Measurements from ENCODE around the gene MT1A.
A peak's percentile ranks its signal among the peaks of the same experiment; 100 is the strongest.

MT1A gene

GRCh38 chr16:56637814-56638750 lies at the start of gene MT1A:
Gene MT1A (plus strand): TSS chr16:56638666. CDS start chr16:56638739, 73 bp downstream.
- Histone ChIP-seq H3K4me1 (no peaks in the 10 kb centered on the region), H3K4me3 (no peak within 1 kb of the TSS), H3K27me3 (ENCODE audit: low read depth) (no peaks in the 10 kb centered on the region), H3K9me3 (no peaks in the 10 kb centered on the region), H3K36me3 (replicated peaks) (no peaks in the 10 kb centered on the region)
- no peak for DNase-seq (ENCODE audit: low spot score in 2 of 2)
- in situ Hi-C loops (cut with MboI; ENCODE audit: low sequenced_read_pairs): no loop called here

GRCh38 chr16:56588781-56589140 lies 49.7 kb upstream of the MT1A start:
- Histone ChIP-seq H3K36me3 (replicated peaks) (no peaks in the 10 kb centered on the region), H3K27me3 (ENCODE audit: low read depth) (peaks cover 2% of the 10 kb centered on the region; the same call in 1 of the 2 replicates), H3K4me1 (no peaks in the 10 kb centered on the region), H3K9me3 (no peaks in the 10 kb centered on the region), H3K4me3 (no peak overlapping the region)
- in situ Hi-C loops (cut with MboI; ENCODE audit: low sequenced_read_pairs): loop anchor here (10.0 kb wide), 1 partner anchor 116 kb away; no protein-coding TSS in a partner anchor
- no peak for DNase-seq (ENCODE audit: low spot score in 2 of 2)

GRCh38 chr16:56589141-56590039 lies 49.1 kb upstream of the MT1A start, which contains the start of gene MT3:
Gene MT3 (plus strand): TSS chr16:56589528. CDS start chr16:56589591, 63 bp downstream.
- Histone ChIP-seq H3K9me3 (no peaks in the 10 kb centered on the region), H3K27me3 (ENCODE audit: low read depth) (no peaks in the 10 kb centered on the region), H3K36me3 (replicated peaks) (no peaks in the 10 kb centered on the region), H3K4me3 (no peak within 1 kb of the TSS), H3K4me1 (no peaks in the 10 kb centered on the region)
- no peak for DNase-seq (ENCODE audit: low spot score in 2 of 2)
- in situ Hi-C loops (cut with MboI; ENCODE audit: low sequenced_read_pairs): loop anchor here (10.0 kb wide), 1 partner anchor 115 kb away; no protein-coding TSS in a partner anchor

GRCh38 chr16:56591377-56592060 lies 46.9 kb upstream of the MT1A start:
- no peak overlapping the region for H3K4me3 ChIP-seq
- no peaks in the 10 kb centered on the region for H3K4me1 ChIP-seq
- in situ Hi-C loops (cut with MboI; ENCODE audit: low sequenced_read_pairs): no loop called here
- H3K36me3 ChIP-seq (replicated peaks): no peaks in the 10 kb centered on the region
- DNase-seq (ENCODE audit: low spot score in 2 of 2): no peak
- H3K9me3 ChIP-seq: no peaks in the 10 kb centered on the region
- no peaks in the 10 kb centered on the region for H3K27me3 ChIP-seq (ENCODE audit: low read depth)

GRCh38 chr16:56593573-56594291 lies 44.7 kb upstream of the MT1A start:
- no peak overlapping the region for H3K4me3 ChIP-seq
- no peaks in the 10 kb centered on the region for H3K36me3 ChIP-seq (replicated peaks)
- no peaks in the 10 kb centered on the region; the same call in 1 of the 2 replicates for H3K9me3 ChIP-seq
- in situ Hi-C loops (cut with MboI; ENCODE audit: low sequenced_read_pairs): no loop called here
- peaks cover 2% of the 10 kb centered on the region; the same call in 1 of the 2 replicates for H3K4me1 ChIP-seq
- H3K27me3 ChIP-seq (ENCODE audit: low read depth): no peaks in the 10 kb centered on the region
- no peak for DNase-seq (ENCODE audit: low spot score in 2 of 2)

DNA sequence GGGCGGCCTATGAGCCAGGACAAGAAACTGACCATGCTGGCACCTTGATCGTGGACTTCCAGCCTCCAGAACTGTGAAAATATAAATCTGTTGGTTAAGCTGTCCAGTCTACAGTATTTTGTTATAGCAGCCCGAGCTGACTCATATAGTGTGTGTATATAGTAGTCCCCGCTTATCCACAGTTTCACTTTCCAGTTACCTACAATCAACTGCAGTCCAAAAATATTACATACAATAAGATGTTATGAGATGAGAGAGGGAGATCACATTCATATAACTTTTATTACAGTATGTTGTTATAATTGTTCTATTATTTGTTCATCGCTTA lies 44.2 kb upstream of the MT1A start:
- Histone ChIP-seq H3K36me3 (replicated peaks) (no peaks in the 10 kb centered on the region), H3K4me3 (no peak overlapping the region), H3K4me1 (peaks cover 2% of the 10 kb centered on the region; the same call in 1 of the 2 replicates), H3K9me3 (no peaks in the 10 kb centered on the region; the same call in 1 of the 2 replicates), H3K27me3 (ENCODE audit: low read depth) (no peaks in the 10 kb centered on the region)
- in situ Hi-C loops (cut with MboI; ENCODE audit: low sequenced_read_pairs): no loop called here
- DNase-seq (ENCODE audit: low spot score in 2 of 2): no peak

DNA sequence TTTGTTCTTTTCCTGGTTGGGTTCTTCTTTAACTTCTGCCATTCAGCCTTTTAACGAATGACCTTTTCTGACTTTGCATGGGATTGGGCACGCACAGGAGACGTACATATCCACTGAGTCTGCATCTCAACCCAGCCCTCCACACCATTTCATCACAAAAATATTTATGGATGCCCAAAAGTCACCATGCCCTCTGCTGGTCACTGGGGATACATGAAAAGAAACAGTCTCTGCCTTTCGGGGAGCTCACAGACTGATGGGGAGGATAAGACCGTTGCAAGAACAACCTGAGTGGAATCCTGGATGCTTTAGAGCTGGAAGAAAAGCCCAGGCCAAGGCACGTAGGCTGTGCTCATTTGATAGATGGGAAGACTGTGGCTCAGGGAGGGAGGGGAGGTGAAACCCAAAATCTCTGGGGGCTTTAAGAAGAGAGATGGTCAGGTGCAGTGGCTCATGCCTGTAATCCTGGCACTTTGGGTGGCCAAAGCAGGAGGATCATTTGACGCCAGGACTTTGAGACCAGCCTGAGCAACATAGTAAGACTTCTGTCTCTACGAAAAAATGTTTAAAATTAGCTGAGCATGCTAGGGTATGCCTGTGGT lies 38.0 kb upstream of the MT1A start:
- H3K4me1 ChIP-seq: peaks cover 4% of the 10 kb centered on the region; the same call in 1 of the 2 replicates
- in situ Hi-C loops (cut with MboI; ENCODE audit: low sequenced_read_pairs): no loop called here
- no peaks in the 10 kb centered on the region; the same call in 1 of the 2 replicates for H3K9me3 ChIP-seq
- H3K4me3 ChIP-seq: no peak overlapping the region
- H3K27me3 ChIP-seq (ENCODE audit: low read depth): no peaks in the 10 kb centered on the region
- no peaks in the 10 kb centered on the region for H3K36me3 ChIP-seq (replicated peaks)
- peak; percentile 41 to 61 for DNase-seq (ENCODE audit: low spot score in 2 of 2)

GRCh38 chr16:56601325-56601724 lies 37.1 kb upstream of the MT1A start:
- Histone ChIP-seq H3K27me3 (ENCODE audit: low read depth) (no peaks in the 10 kb centered on the region), H3K4me3 (no peak overlapping the region), H3K4me1 (peaks cover 4% of the 10 kb centered on the region; the same call in 1 of the 2 replicates), H3K9me3 (no peaks in the 10 kb centered on the region; the same call in 1 of the 2 replicates), H3K36me3 (replicated peaks) (no peaks in the 10 kb centered on the region)
- no peak for DNase-seq (ENCODE audit: low spot score in 2 of 2)
- in situ Hi-C loops (cut with MboI; ENCODE audit: low sequenced_read_pairs): no loop called here

- Histone ChIP-seq H3K9me3 (no peaks in the 10 kb centered on the region), H3K36me3 (replicated peaks) (no peaks in the 10 kb centered on the region), H3K27me3 (ENCODE audit: low read depth) (no peaks in the 10 kb centered on the region), H3K4me3 (no peak overlapping the region), H3K4me1 (peaks cover 7% of the 10 kb centered on the region)
- in situ Hi-C loops (cut with MboI; ENCODE audit: low sequenced_read_pairs): no loop called here
- peak; percentile 32 to 67 for DNase-seq (ENCODE audit: low spot score in 2 of 2)
Measured at GRCh38 chr16:56603589-56603988, 34.9 kb upstream of the MT1A start.

GRCh38 chr16:56604966-56605365 lies 33.5 kb upstream of the MT1A start:
- no peak for DNase-seq (ENCODE audit: low spot score in 2 of 2)
- H3K36me3 ChIP-seq (replicated peaks): no peaks in the 10 kb centered on the region
- H3K4me3 ChIP-seq: no peak overlapping the region
- in situ Hi-C loops (cut with MboI; ENCODE audit: low sequenced_read_pairs): no loop called here
- H3K27me3 ChIP-seq (ENCODE audit: low read depth): no peaks in the 10 kb centered on the region
- no peaks in the 10 kb centered on the region for H3K9me3 ChIP-seq
- H3K4me1 ChIP-seq: peaks cover 12% of the 10 kb centered on the region

DNA sequence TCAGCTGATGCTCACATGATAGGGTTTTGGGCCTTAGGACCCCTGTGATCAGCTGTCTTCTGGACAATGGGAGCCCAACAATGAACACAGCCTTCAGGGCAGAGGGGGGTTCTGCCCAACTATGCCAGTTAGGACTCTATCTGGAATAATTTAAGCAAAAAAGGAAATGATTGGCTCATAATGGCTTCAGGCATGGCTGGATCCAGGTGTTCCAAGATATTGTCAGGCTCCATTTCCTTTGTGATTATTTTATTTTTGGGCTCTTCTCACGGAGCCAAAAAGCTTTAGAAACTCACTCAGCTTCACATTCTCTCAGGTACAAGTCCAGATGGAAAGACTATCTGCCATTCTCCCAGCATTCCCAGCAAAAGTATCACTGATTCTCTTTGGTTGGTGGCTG lies 33.0 kb upstream of the MT1A start:
- Histone ChIP-seq H3K27me3 (ENCODE audit: low read depth) (no peaks in the 10 kb centered on the region), H3K36me3 (replicated peaks) (no peaks in the 10 kb centered on the region), H3K4me3 (no peak overlapping the region), H3K4me1 (peaks cover 15% of the 10 kb centered on the region), H3K9me3 (no peaks in the 10 kb centered on the region)
- no peak for DNase-seq (ENCODE audit: low spot score in 2 of 2)
- in situ Hi-C loops (cut with MboI; ENCODE audit: low sequenced_read_pairs): no loop called here

DNA sequence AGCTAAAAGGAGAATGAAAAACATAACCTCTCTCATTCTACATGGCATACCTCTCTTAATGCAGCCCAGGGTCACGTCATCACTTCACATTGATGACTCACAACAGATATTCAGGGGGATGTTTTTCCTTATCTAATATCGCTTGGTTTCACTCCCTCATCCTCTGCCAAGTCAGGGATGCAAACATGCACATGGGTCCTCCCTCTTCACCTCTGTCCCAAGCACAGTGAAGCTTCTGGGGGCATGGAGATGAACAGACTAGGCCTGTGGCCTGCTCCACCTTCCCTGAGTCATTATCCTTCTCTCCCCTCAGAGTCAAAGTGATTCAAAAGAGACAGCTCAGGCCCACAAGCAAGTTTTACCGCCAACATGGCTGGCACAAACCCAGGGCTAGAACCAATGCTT lies 32.4 kb upstream of the MT1A start:
- no peak overlapping the region for H3K4me3 ChIP-seq
- in situ Hi-C loops (cut with MboI; ENCODE audit: low sequenced_read_pairs): no loop called here
- no peak for DNase-seq (ENCODE audit: low spot score in 2 of 2)
- peaks cover 18% of the 10 kb centered on the region for H3K4me1 ChIP-seq
- no peaks in the 10 kb centered on the region for H3K27me3 ChIP-seq (ENCODE audit: low read depth)
- H3K36me3 ChIP-seq (replicated peaks): no peaks in the 10 kb centered on the region
- no peaks in the 10 kb centered on the region for H3K9me3 ChIP-seq

All from HAP-1 (cell line).